Renal cortex interstitium (tissue), 11 donors: ENCODE measurements around the gene EFHB. TPM values are rescaled to one million over a fixed set of nuclear protein-coding genes. Genes with fewer than 3 reads are reported as not detected.
"Not testable (repeated sequence)": the region's sequence is repeated elsewhere in the genome, so short reads cannot be mapped to it uniquely, and the experiment has no call there.

Experiments
- DNase-seq, 11 donors: peaks; one replicate each; pipeline ENCODE4 v3.0.0-alpha.2; 2013; ENCODE audit warnings: low read depth in 9 of 11, low spot score in 4 of 11; ENCODE audit errors: extremely low read depth in 1 of 11
- polyA plus RNA-seq, 3 donors: library from polyadenylated mRNA; unstranded; fragments of 120-200 nt; gene quantifications; one replicate each; pipeline ENCODE4 v1.2.1, GENCODE V29; 2013; ENCODE audit not compliant: insufficient read length in 3 of 3

EFHB gene
- polyA plus RNA-seq, 3 donors = 2.6 to 4.6 (median 4.3) TPM

DNA sequence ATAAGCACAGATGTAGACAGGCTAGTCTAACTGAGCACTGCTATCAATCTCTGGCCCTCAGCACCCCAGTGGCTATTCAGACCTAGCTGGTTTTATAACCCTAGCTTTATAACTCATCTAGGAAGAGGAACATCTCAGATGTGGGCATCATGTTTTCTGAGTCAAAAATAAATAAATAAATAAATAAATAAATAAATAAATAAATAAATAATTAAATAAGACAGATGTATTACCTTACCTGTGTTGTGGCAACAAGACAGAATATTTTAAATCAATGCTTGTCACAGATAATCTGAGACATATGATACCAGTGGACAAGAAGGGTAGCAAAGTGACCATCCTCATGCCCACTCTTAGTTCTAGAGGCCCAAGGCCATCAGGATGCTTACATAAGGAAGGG is 52.2 kb downstream of the EFHB start:
- DNase-seq = no peak

DNA sequence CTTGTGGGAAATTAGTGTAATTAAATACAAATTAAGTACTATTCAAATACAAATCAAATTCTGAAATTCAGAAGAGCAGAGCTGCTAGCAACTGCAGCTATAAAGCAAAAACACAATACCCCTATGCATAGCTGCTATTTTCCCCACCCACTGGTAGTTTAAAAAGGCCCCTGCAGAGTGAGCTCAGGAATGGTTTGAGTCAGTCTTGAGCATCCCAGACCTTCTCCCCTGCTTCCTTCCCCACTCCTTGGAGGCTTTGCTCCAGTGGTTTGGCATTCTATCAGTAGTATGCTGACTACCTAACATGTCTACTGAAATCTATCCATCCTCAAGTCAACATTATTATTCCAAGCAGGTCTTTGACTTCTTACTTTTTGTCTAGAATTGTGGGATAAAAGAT is 53.0 kb downstream of the EFHB start:
- no peak for DNase-seq

DNA sequence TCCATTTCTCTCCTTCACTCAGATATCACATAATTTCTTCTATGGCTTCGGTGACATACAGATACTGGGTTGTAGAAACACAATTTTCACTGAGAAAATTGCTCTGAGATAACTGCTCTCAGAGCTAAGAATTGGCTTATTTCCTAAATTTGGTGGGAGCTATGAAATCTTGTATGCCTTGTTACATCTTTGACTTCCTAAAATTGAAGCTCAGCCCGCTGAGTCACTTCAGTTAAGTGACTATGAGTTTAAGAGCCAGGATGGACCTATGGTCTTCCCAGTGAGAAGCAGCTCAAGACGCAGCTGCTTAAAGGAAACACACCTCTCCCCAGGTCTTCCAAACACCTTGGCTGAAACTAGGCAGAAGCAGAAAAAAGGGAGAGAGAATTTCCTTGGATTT is 56.4 kb downstream of the EFHB start:
- DNase-seq = no peak

DNA sequence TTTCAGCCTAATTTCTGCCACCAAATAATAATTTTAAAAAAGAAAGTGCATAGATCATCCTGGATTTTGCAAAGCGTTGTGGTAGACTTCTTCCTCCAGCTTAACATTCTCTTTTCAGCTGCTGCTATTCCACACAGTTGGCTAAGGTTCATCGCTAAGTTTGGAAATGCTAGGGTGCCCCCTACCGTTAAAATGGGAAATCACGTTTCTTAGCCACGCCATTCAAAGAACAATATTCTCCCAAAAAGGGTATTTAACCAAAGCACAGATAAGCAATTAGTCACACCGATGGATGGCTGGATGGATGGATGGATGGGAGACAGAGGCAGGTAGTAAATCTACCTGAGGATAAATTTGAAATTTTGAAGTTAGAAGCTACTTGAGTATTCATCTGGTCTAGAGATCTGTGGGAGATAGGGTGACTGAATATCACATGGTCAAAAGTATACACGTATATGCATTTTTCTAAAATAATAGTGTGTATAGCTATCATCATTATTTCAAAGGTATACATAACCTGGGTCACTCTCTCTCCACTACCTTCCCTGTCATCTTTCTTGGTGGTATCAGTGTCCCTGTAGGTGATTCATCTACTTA is 67.2 kb downstream of the EFHB start:
- peak; percentile 20 to 68 (median 46) for DNase-seq

DNA sequence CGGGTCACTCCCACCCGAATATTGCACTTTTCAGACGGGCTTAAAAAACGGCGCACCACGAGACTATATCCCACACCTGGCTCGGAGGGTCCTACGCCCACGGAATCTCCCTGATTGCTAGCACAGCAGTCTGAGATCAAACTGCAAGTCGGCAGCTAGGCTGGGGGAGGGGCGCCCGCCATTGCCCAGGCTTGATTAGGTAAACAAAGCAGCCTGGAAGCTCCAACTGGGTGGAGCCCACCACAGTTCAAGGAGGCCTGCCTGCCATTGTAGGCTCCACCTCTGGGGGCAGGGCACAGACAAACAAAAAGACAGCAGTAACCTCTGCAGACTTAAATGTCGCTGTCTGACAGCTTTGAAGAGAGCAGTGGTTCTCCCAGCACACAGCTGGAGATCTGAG is 78.7 kb downstream of the EFHB start:
- not testable (repeated sequence) for DNase-seq

DNA sequence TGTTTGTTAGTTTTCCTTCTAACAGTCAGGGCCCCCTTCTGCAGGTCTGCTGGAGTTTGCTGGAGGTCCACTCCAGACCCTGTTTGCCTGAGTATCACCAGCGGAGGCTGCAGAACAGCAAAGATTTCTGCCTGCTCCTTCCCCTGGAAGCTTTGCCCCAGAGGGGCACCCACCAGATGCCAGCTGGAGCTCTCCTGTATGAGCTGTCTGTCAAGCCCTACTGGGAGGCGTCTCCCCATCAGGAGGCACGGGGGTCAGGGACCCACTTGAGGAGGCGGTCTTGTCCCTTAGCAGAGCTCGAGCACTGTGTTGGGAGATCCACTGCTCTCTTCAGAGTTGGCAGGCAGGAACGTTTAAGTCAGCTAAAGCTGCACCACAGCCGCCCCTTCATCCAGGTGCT is 87.4 kb downstream of the EFHB start:
- not testable (repeated sequence) for DNase-seq

Other genes starting within 250 kb of the EFHB start
- 10 to 100 TPM; 69.3 to 85.6 (median 69.6) TPM for gene RAB5A, start 12.9 kb upstream of the EFHB start, polyA plus RNA-seq
- gene PP2D1, start 78.0 kb upstream of the EFHB start, polyA plus RNA-seq = 1 to 10 TPM in 1 of 3 donors, under 1 TPM in 2; 0.59 to 1.0 (median 0.59) TPM
- 10 to 100 TPM; 21.8 to 27.4 (median 22.8) TPM for gene KAT2B, start 106.2 kb upstream of the EFHB start, polyA plus RNA-seq